ENCODE results near the gene CEP72.

DNA sequence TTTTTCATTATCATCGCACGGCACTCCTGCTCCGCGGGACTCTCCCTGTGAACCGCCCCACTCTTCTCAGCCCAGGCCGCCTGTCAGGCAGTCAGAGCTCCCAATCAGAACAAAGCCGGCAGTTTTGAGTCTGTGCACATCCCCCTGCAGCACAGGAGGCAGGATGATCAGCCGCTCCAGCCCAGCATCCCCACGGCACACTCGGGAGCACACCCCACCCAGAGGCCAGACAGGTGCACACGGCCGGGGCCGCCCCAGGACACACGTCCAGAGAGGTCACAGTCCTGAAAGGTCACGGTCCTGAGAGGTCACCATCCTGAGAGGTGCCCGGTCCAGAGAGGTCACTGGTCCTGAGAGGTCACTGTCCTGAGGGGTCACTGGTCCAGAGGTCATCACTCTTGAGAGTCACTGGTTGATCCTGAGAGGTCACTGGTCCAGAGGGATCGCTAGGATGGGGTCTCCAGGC is 72.6 kb downstream of the CEP72 start:
- no peak for TF ChIP-seq CEBPB (IDR thresholded peaks at IDR 0.05)
- TF ChIP-seq, protein P1, sequence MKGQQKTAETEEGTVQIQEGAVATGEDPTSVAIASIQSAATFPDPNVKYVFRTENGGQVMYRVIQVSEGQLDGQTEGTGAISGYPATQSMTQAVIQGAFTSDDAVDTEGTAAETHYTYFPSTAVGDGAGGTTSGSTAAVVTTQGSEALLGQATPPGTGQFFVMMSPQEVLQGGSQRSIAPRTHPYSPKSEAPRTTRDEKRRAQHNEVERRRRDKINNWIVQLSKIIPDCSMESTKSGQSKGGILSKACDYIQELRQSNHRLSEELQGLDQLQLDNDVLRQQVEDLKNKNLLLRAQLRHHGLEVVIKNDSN (IDR thresholded peaks at IDR 0.05): no peak

Measured in Ishikawa (cell line).